ENCODE measurements around the gene SPIN1.

Gene SPIN1

DNA sequence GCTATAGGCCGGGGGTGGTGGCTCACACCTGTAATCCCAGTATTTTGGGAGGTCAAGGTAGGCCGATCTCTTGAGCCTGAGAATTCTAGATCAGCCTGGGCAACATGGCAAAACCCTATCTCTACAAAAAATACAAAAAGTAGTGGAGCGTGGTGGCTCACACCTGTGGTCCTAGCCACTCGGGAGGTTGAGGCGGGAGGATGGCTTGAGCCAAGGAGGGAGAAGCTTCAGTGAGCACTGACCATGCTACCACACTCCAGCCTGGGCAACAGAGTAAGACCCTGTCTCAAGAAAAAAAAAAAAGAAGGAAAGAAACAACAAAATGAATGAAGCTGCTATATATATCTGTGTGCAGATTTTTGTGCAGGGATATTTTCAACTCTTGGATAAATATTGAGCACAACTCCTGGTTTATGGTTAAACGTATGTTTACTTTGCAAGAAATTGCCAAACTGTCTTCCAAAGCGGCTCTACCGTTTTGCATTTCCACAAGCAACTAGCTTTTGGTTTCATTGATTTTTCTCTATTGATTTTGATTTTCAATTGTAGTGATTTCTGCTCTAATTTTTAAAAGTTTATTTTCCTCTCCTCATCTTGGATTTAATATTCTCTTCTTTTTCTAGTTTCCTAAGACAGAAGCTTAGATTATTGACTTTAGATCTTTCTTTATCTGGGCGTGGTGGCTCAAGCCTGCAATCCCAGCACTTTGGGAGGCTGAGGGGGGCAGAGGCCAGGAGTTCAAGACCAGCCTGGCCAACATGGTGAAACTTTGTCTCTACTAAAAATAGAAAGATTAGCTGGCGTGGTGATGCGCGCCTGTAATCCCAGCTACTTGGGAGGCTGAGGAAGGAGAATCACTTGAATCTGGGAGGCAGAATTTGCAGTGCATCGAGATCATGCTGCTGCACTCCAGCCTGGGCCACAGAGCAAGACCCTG, 49.2 kb downstream of the SPIN1 start:
- DNase-seq, result no peak

GRCh38 chr9:88438811-88439210, 50.6 kb downstream of the SPIN1 start:
- DNase-seq, result no peak

- no peak for DNase-seq
Observed at GRCh38 chr9:88441301-88442007, 53.2 kb downstream of the SPIN1 start.

DNA sequence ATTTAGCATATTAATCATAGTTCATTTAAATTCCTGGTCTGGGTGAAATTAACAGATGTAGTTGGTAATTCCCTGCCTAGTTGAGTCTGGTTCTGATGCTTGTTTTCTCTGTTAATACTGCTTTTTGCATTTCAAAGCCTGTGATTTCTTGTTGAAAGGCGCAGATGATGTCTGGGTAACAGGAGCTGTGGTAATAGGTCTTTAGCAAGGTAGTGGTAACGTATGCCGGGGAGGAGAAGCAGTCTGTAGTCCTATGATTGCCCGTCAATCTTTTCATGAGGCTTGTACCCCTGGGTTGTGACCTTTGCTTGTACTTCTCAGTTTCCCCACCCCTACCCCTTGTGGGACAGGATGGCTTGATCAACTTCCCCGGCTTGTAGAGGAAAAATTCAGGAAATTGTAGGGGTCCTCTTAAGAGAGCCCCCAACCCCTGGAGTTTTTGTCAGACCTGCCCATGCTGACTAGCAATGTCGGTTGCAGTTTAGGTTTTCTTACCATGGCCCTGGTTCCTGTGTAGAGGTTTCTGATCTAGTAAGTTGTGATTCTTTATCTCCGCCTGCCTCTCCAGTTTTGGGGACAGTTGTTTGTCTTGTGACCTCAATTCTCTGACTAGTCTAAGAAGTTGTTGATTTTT, 55.4 kb downstream of the SPIN1 start:
- DNase-seq, result no peak

DNA sequence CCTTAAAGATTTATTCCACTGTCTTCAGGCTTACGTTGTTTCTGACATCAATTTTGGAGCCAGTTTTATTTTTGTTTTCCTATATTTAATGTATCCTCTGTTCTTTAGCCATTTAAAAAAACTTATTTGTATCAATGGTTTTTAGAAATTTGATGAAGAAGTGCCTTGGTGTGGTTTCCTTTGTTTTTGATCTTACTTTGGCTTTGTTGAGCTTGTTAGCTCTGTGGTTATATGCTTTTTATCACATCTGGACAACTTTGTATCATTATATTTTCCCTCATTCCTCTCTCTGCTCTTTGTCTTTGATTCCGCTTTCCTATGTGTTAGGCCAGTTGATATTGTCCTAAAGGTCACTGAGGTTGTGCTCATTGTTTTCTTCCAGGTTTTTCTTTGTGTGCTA, 58.5 kb downstream of the SPIN1 start:
- no peak for DNase-seq

DNA sequence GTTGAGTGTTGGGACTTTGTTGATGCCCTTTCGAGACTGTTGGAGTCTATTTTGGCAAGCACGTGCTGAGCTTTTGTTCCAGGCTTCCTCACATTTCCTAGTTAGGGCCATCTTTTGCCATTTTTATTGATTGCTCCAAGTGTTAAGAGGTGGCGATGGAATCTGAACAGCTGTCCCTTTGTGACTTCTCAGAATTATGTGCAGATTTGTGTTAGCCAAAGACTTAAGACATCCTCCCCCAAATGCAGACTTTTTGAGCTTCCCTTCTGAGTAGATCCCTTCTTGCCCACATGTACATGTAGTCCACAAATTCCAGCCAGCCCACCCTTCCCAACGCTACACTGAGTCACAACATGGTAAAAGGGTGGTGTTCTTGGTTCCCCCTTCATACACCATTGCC, 59.2 kb downstream of the SPIN1 start:
- no peak for DNase-seq

GRCh38 chr9:88451160-88451559, 62.9 kb downstream of the SPIN1 start:
- DNase-seq, result no peak

DNA sequence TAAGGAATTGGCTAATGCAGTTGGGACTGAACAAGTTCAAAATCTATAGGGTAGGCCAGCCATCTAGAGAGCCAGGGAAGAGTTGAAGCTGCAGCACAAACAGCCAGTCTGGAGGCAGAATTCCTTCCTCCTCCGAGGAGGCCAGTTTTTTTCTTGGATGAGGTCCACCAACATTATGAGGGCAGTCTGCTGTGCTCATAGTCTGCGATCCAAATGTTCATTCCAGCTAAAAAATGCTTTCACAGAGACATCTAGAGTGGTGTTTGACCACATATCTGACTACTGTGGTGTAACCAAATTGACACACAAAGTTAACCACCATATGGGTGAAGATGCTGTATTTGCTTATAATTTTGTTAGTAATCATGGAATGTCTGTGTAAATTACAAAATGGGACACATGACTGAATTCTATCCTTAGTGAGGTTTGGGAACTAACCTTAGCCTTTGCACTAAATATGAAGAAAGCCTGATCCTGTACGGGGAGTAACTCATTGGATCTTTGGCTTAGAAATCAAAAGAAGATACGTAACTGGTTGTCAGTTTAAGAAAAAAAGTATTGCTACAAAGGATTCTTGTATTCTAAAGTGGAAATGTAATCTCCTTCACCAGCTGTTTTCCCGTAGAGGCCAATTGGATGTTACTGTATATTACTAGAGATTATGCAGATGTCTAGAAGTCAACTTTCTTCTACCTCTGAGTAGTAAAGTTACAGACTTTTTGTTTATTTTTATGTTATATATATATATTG, 70.6 kb downstream of the SPIN1 start:
- DNase-seq, result no peak

DNA sequence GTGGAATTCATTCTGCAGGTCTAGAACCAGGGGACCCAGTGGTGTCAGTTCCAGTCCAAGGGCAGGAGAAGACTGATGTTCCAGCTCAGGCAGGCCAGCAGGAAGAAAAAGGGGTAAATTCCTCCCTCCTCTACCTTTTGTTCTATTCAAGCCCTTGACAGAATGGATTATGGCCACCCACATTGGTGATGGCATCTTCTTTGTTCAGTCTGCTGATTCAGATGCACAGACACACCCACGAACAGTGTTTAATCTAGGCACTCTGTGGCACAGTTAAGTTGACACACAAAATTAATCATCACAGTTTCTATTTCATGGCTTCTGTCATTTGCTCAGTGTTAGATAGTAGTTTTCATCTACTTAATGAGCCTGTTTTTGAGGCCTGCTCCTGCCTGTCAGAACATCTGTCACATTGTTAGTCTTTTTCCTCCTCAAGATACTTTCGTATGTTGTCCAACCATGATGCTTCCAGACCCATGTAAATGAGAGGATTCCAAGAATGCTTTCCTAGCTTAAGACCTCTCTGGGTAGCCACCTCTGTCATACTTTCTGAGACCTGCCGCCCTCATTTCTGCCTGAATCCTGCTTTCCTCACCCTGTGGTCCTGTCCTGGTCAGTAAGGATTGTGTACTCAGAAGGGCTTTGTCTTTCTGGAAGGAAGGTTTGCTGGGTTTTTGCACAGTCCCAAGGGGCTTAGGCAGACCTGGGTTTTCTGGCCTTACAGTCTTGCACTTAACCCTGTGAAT, 72.5 kb downstream of the SPIN1 start:
- DNase-seq, result no peak

DNA sequence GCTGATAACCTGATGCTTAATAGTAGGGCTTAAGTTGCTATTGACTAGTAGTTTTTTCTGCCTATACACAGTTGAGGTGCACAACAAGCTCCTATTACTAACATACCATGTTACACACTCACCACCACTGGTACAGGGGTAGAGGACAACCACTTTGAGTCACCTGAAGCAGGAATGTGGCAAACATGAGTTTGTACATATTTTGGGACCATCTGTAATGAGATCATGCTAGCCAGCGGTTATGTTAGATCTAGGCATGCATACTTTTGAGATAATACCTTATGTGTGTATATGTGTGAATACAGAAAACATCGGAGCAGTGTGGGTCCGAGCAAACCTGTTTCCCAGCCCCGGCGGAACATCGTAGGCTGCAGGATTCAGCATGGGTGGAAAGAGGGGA, 73.9 kb downstream of the SPIN1 start:
- DNase-seq, result no peak

DNA sequence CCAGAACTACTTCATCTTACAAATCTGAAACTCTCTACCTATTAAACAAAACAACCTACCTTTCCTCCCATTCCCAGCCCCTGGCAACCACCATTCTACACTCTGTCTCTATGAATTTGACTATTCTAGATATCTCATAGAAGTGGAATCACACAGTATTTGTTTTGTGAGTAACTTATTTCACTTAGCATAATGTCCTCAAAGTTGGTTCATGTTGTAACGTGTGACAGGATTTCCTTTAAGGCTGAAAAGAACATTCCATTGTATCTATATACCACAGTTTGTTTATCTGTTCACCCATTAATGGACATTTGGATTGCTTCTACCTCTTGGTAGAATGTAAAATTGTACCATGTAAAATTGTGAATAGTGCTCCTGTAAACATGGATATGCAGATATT, 76.6 kb downstream of the SPIN1 start:
- DNase-seq, result no peak

DNA sequence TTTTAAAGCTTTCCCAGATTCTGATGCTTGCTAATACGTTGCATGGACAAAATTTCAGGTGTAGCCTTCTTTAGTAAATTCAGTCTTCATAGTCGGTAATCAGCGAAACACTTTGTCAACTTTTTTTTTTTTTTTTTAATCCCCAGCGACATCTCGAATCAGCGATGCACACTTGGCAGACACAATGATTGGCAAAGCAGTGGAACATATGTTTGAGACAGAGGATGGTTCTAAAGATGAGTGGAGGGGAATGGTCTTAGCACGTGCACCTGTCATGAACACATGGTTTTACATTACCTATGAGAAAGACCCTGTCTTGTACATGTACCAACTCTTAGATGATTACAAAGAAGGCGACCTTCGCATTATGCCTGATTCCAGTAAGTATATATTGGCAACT, 80.0 kb downstream of the SPIN1 start:
- DNase-seq, result no peak

DNA sequence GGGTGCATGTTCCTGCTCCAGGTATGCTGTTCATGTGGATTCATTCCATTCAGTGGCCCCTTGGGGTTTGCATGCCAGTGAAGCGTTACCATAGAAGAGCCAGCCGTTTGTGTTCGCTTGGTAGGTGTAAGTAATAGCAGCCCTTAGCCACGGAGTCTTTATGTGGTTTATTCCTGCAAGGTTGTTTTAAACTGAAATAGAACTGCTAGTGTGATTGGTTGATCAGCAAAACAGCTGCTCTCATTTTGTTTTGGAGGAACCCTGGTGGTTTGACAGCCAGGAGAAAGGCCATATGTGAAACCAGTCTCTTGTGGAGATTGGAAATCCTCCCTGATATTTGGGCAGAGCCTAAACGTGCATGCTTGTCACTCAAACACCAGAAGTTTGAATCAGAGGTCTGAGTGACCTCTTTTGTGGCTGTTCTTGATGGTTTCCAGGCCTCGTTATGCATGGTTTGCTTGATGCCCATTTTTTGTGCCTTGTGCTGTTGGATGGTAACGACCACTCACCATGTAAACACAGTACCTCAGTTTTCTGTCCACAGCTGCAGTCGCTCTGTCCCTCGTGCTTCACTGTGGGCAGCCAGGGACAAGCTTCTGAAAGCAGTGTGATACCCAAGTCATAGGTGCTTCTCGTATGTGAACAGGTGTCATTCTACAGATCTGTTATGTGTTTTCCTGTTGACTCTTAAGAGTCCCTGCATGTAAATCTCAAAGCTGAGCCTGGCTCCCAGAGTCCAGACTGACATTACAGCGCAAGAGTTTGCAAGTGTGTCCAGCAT, 88.4 kb downstream of the SPIN1 start:
- no peak for DNase-seq

DNA sequence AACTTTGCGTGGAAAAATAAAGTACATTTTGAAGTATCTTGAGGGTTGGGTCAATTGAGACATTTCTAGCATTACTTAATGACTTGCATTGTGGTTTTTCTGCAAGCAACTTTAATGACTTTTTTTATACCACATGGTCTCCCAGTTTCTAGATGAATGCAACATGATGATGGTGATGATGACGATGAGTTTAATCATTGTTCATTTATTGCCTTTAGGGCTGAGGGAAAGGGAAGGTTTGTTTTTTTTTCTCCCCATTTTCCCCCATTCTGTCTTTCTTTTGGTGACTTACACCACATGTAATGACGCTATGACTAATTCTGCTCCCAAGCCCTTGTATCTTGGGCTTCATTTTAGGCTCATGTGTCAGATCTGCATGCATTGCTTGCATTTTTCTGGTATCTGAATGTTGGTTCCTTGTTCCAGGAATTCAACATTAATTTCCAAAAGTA, 89.1 kb downstream of the SPIN1 start:
- DNase-seq, result no peak

GRCh38 chr9:88478246-88478645, 90.0 kb downstream of the SPIN1 start:
- DNase-seq, result no peak

GRCh38 chr9:88481933-88482332, 93.7 kb downstream of the SPIN1 start:
- no peak for DNase-seq

GRCh38 chr9:88488166-88488565, 99.9 kb downstream of the SPIN1 start:
- DNase-seq, result no peak

DNA sequence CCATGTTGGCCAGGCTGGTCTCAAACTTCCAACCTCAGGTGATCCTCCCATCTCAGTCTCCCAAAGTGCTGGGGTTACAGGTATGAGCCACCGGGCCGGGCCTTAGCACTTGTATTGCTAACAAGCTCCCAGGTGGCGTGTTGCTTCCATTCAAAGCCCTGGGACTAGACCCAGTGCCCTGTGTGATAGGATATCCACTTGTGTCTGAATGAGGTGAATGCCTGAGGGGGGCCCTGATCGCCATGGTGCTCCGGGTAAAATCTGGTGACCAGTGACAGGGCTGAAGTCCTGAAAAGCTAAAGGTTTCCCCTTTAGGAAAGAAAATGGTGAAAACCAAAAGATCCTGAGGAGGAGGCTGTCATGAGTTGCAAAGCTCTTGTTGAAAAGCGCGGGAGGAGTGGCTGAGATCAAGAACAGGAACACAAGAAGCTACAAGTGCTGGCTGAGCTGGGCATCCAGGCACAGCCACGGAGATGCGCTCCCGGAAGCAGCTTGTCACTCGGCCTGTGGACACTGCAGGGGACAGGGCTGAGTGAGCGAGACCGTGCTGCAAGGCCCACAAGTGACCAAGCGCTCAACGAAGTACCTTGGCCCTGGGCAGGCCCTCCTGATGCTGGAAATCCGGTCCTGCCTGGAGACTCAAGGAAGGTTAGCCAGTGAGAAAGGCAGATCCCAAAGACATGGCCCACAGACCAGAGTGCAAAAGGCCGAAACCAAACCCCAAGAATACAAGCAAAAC, 106.9 kb downstream of the SPIN1 start:
- DNase-seq, result no peak

DNA sequence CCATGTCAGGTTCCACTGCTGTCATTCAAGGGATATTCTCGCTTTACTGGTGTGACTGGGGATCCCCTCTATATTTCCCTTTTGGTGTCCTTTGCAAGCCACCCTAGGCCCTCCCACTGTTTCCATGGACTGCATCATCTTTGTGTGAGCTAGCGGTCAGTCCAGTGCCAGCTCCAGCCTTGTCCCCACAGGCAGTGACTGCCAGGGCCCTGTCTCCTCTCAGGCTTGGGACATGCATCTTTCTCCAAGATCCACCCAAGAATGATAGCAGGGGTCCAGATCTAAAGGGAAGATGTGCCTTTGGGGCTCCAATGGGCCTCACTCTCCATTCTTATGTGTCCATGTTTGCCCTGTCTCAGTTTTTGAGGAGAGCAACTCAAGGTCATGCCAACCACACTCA, 109.0 kb downstream of the SPIN1 start:
- DNase-seq, result no peak

DNA sequence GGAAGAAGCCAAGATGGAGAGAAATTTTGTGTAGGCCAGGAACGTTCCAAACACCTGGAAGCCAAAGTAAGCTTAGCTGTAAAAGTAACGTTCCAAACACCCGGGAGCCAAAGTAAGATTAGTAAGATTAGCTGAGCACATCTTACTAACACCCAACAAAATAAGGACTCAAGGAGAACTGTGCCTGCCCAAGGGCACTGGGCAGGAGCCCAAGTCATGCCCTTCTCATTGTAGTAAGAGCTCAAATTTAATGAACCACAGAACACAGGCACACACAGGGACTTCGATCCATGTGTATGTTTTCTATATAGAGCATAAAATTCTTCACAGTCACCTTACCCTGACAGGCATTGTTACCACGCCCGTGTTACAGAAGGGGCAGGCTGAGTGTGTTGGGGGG, 110.6 kb downstream of the SPIN1 start:
- no peak for DNase-seq

- DNase-seq, result no peak
Observed at GRCh38 chr9:88501086-88501485, 112.8 kb downstream of the SPIN1 start.
